Body of pancreas (tissue), 4 donors: Measurements from ENCODE around the gene SNX21.

Source experiments
- CTCF ChIP-seq, 7 experiments: fragments of 450-650 bp in 4 of 7; fragments of 200-600 bp in 3 of 7; sonication (generic) in 3 of 7; IDR thresholded peaks; one replicate each; pipeline ENCODE4 v1.5.1; 2016 to 2019; ENCODE audit warnings: antibody characterized with exemption in 7 of 7
- POLR2A ChIP-seq, 3 donors: fragments of 450-650 bp; IDR thresholded peaks; one replicate each; pipeline ENCODE4 v1.6.1; 2016; ENCODE audit warnings: antibody characterized with exemption in 3 of 3, mild to moderate bottlenecking in 2 of 3

- TF ChIP-seq CTCF (IDR thresholded peaks at IDR 0.05) (peak; percentile 38 to 72 (median 59)), POLR2A (IDR thresholded peaks at IDR 0.05) (peak in 2 of 3 donors; percentile 39 to 41)
These were observed 56.7 kb downstream of the SNX21 start for GRCh38 chr20:45890077-45890984.
